Endothelial cell of umbilical vein (primary cell): ENCODE results near the gene TSTD2.

Source experiments
- FOS ChIP-seq: IDR thresholded peaks from 2 replicates; pipeline ENCODE4 v1.6.1; 2011; ENCODE audit warnings: mild to moderate bottlenecking, low read length, moderate library complexity, borderline replicate concordance; ENCODE audit not compliant: insufficient read depth
- MYC ChIP-seq: IDR thresholded peaks from one replicate; pipeline ENCODE4 v1.6.1; 2011; ENCODE audit warnings: mild to moderate bottlenecking, low read depth, low read length
- POLR2A ChIP-seq: IDR thresholded peaks from 2 replicates; pipeline ENCODE4 v1.6.1; 2012; ENCODE audit warnings: low read depth, mild to moderate bottlenecking, control low read depth, low read length
- POLR2AphosphoS5 ChIP-seq: IDR thresholded peaks from 2 replicates; pipeline ENCODE4 v1.6.1; 2012; ENCODE audit warnings: low read depth, mild to moderate bottlenecking, control low read depth, low read length, moderate library complexity; ENCODE audit not compliant: insufficient read depth
- TF ChIP-seq, protein P1 (sequence below), 2 donors: IDR thresholded peaks; 1 replicate in 1 of 2; 2 replicates in 1 of 2; pipeline ENCODE4 v1.5.1; 2011; ENCODE audit warnings: low read length in 2 of 2, mild to moderate bottlenecking in 2 of 2, moderate library complexity in 2 of 2, control low read depth in 1 of 2, inconsistent platforms in 1 of 2, low read depth in 1 of 2; ENCODE audit not compliant: insufficient read depth in 1 of 2; ENCODE audit errors: extremely low read depth in 1 of 2

- TF ChIP-seq, protein P1, sequence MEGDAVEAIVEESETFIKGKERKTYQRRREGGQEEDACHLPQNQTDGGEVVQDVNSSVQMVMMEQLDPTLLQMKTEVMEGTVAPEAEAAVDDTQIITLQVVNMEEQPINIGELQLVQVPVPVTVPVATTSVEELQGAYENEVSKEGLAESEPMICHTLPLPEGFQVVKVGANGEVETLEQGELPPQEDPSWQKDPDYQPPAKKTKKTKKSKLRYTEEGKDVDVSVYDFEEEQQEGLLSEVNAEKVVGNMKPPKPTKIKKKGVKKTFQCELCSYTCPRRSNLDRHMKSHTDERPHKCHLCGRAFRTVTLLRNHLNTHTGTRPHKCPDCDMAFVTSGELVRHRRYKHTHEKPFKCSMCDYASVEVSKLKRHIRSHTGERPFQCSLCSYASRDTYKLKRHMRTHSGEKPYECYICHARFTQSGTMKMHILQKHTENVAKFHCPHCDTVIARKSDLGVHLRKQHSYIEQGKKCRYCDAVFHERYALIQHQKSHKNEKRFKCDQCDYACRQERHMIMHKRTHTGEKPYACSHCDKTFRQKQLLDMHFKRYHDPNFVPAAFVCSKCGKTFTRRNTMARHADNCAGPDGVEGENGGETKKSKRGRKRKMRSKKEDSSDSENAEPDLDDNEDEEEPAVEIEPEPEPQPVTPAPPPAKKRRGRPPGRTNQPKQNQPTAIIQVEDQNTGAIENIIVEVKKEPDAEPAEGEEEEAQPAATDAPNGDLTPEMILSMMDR (IDR thresholded peaks at IDR 0.05; ENCODE audit: extremely low read depth in 1 of 2, insufficient read depth in 1 of 2, low read depth in 1 of 2, low read length in 2 of 2), result no peak
- TF ChIP-seq POLR2AphosphoS5 (no peak), POLR2A (no peak), FOS (no peak), MYC (no peak)
Measured at GRCh38 chr9:97596906-97597305, 36.3 kb downstream of the TSTD2 start.
